ENCODE measurements around the gene TRAF6.
A peak's percentile ranks its signal among the peaks of the same experiment; 100 is the strongest.

TRAF6 gene

GRCh38 chr11:36501236-36501635, 8.8 kb downstream of the TRAF6 start:
- H3K4me3 ChIP-seq (ENCODE audit: low read depth, low read length): no peak overlapping the region
- TF ChIP-seq MYC (IDR thresholded peaks at IDR 0.05; ENCODE audit: low read depth, low read length): no peak
- TF ChIP-seq CTCF (IDR thresholded peaks at IDR 0.05; ENCODE audit: low read depth, low read length): no peak
- TF ChIP-seq MAX (IDR thresholded peaks at IDR 0.05; ENCODE audit: low read depth, low read length): no peak
- no peak for TF ChIP-seq POLR2A (IDR thresholded peaks at IDR 0.05; ENCODE audit: extremely low read depth, insufficient read length)
- DNase-seq (ENCODE audit: low read depth): no peak

DNA sequence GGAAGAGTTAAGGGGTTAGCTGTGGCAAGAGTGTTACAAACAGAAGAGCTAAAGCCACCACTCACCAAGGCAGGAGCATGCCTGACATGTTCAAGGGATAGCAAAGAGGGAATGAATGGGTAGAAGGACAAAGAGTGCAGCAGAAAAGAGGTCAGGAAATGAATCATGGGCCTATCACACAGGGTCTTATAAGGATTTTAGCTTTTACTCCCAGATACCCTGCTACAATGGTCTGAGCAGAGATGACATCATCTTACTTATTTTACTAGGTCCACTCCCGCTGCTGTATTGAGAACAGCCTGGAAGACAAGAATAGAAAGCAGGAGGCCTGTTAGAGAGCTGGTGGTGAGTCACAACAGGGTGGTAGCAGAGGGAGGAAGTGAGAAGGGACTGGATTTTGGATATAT, 9.8 kb downstream of the TRAF6 start:
- peak; percentile 84 for DNase-seq (ENCODE audit: low read depth)
- H3K4me3 ChIP-seq (ENCODE audit: low read depth, low read length): no peak overlapping the region
- TF ChIP-seq MYC (IDR thresholded peaks at IDR 0.05; ENCODE audit: low read depth, low read length): no peak
- no peak for TF ChIP-seq MAX (IDR thresholded peaks at IDR 0.05; ENCODE audit: low read depth, low read length)
- no peak for TF ChIP-seq POLR2A (IDR thresholded peaks at IDR 0.05; ENCODE audit: extremely low read depth, insufficient read length)
- TF ChIP-seq CTCF (IDR thresholded peaks at IDR 0.05; ENCODE audit: low read depth, low read length): no peak

DNA sequence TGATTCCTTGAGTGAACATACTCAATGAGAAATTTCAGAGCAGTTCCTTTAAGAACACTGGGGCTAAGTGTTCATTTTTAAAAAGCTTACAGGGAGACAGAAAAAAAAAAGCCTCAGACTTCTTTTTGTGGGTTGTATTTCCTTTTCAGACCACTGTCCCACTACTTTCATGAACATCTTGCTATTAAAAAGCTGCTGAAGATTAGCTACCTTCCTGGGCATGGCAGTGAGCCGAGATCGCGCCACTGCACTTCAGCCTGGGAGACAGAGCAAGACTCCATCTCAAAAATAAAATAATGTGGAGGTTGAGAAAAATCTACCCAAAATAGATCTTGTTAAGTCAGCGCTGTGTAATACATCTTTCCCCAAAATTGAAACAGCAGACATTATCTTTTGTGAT, 10.8 kb downstream of the TRAF6 start:
- no peak overlapping the region for H3K4me3 ChIP-seq (ENCODE audit: low read depth, low read length)
- no peak for DNase-seq (ENCODE audit: low read depth)
- TF ChIP-seq CTCF (IDR thresholded peaks at IDR 0.05; ENCODE audit: low read depth, low read length) (no peak), MYC (IDR thresholded peaks at IDR 0.05; ENCODE audit: low read depth, low read length) (no peak), POLR2A (IDR thresholded peaks at IDR 0.05; ENCODE audit: extremely low read depth, insufficient read length) (no peak), MAX (IDR thresholded peaks at IDR 0.05; ENCODE audit: low read depth, low read length) (no peak)

DNA sequence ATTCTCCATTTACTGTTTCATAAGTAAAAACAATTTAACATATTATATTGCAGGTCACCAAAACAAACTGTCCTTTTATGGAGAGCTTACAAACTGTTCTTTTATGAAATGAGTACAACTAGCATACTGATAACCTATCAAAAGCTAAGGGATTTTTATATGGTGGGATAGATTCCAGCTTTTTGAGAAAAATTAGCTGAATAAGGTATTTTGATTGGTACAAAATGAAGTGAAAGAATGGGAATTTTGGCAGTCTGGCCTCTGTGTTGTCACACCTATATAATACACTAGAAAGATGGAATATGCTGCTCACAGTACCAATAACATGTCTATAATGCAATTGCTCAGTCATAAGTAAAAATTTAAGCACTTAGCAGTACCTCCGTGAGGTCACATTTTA, 11.4 kb downstream of the TRAF6 start:
- DNase-seq (ENCODE audit: low read depth): no peak
- TF ChIP-seq MAX (IDR thresholded peaks at IDR 0.05; ENCODE audit: low read depth, low read length) (no peak), CTCF (IDR thresholded peaks at IDR 0.05; ENCODE audit: low read depth, low read length) (no peak), POLR2A (IDR thresholded peaks at IDR 0.05; ENCODE audit: extremely low read depth, insufficient read length) (no peak), MYC (IDR thresholded peaks at IDR 0.05; ENCODE audit: low read depth, low read length) (no peak)
- H3K4me3 ChIP-seq (ENCODE audit: low read depth, low read length): no peak overlapping the region

DNA sequence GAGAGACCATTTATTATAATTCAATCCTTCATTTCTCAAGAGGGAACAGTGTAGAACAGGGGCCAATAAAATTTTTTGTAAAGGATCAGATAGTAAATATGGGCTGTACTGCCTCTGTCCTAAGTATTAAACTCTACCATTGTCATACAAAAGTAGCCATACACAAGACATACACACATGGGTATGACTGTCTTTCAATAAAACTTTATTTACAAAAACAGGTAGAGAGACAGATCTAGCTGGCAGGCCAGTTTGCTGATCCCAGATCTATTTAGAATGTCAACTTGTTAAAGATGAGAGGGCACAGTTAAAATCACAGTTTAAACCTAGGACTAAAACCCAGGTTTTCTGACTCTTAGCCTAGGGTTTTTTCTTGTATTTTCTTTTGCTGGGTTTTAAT, 16.7 kb downstream of the TRAF6 start:
- no peak for TF ChIP-seq POLR2A (IDR thresholded peaks at IDR 0.05; ENCODE audit: extremely low read depth, insufficient read length)
- no peak for TF ChIP-seq CTCF (IDR thresholded peaks at IDR 0.05; ENCODE audit: low read depth, low read length)
- no peak for TF ChIP-seq MYC (IDR thresholded peaks at IDR 0.05; ENCODE audit: low read depth, low read length)
- TF ChIP-seq MAX (IDR thresholded peaks at IDR 0.05; ENCODE audit: low read depth, low read length): no peak
- DNase-seq (ENCODE audit: low read depth): no peak
- H3K4me3 ChIP-seq (ENCODE audit: low read depth, low read length): no peak overlapping the region

All from NB4 (cell line).